BLaER1 treated with 17β-estradiol and CSF1 and Interleukin-3, amounts not matched to agents 10 nM and 100 nM (cell line): ENCODE results near the gene LCN2.
"Not testable (repeated sequence)": the region's sequence is repeated elsewhere in the genome, so short reads cannot be mapped to it uniquely, and the experiment has no call there.

ENCODE experiments used
- H3K27ac ChIP-seq, 11 experiments: shearing (Covaris generic); formaldehyde crosslinking; 2 replicates each; pipeline ENCODE4 v1.8.1; 2022
- H3K27me3 ChIP-seq, 11 experiments: shearing (Covaris generic); formaldehyde crosslinking; 2 replicates each; pipeline ENCODE4 v1.8.1; 2022
- H3K36me3 ChIP-seq, 11 experiments: shearing (Covaris generic); formaldehyde crosslinking; 2 replicates each; pipeline ENCODE4 v1.8.1; 2022
- H3K4me1 ChIP-seq, 10 experiments: shearing (Covaris generic); formaldehyde crosslinking; 2 replicates each; pipeline ENCODE4 v1.8.1; 2022
- H3K4me2 ChIP-seq, 11 experiments: shearing (Covaris generic); formaldehyde crosslinking; 2 replicates each; pipeline ENCODE4 v1.8.1; 2022
- H3K4me3 ChIP-seq, 10 experiments: shearing (Covaris generic); formaldehyde crosslinking; 2 replicates each; pipeline ENCODE4 v1.8.1; 2022
- H3K9ac ChIP-seq, 11 experiments: shearing (Covaris generic); formaldehyde crosslinking; 2 replicates each; pipeline ENCODE4 v1.8.1; 2022
- H3K9me3 ChIP-seq, 11 experiments: shearing (Covaris generic); formaldehyde crosslinking; replicated peaks in 1 of 11; 2 replicates each; pipeline ENCODE4 v1.8.1; 2022
- H4K20me1 ChIP-seq, 11 experiments: shearing (Covaris generic); formaldehyde crosslinking; 2 replicates each; pipeline ENCODE4 v1.8.1; 2022
- Cebpa-rat ChIP-seq, 11 experiments: shearing (Covaris generic); IDR thresholded peaks; 2 replicates each; pipeline ENCODE4 v1.8.1; 2022

LCN2 gene

DNA sequence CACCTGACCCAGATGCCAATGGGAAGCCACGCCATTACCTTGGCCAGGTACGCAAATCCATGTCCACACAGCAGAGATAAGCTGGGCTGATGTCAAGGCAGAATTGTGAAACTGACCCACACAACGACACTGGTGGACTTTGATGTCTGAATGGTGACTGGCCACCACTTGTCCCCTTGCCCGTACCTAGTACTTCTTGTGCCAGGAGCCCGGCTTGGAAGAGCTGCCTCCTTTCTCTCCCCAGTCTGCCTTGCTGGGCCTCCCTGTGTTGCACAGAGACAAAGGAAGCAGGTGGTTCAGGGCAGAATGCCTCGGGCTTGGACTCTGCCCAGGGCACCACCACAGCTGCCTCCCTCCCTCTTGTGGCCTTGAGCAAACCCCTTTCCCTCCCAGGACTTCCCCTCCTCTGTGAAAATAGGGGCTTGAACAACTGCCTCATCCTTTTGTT lies 45.1 kb upstream of the LCN2 start:
- no peak for TF ChIP-seq Cebpa-rat (IDR thresholded peaks at IDR 0.05)
- Histone ChIP-seq H3K36me3 (peaks cover 67 to 94% (median 82%) of the 10 kb centered on the region in 11 experiments), H3K27me3 (no peaks in the 10 kb centered on the region), H3K4me3 (peak overlapping the region in 2 of 10 experiments; percentile 11 to 45; a peak in 2 of 20 replicates), H3K4me1 (peaks cover 54 to 73% (median 55%) of the 10 kb centered on the region in 10 experiments), H3K9me3 (no peaks in the 10 kb centered on the region), H4K20me1 (peaks cover 41 to 100% (median 91%) of the 10 kb centered on the region in 11 experiments), H3K4me2 (peak overlapping the region; percentile 80 to 98 (median 91)), H3K27ac (peak overlapping the region in 8 of 11 experiments; percentile 41 to 88 (median 68); a peak in 17 of 22 replicates), H3K9ac (peak overlapping the region in 10 of 11 experiments; percentile 4 to 77 (median 46); a peak in 15 of 22 replicates)

DNA sequence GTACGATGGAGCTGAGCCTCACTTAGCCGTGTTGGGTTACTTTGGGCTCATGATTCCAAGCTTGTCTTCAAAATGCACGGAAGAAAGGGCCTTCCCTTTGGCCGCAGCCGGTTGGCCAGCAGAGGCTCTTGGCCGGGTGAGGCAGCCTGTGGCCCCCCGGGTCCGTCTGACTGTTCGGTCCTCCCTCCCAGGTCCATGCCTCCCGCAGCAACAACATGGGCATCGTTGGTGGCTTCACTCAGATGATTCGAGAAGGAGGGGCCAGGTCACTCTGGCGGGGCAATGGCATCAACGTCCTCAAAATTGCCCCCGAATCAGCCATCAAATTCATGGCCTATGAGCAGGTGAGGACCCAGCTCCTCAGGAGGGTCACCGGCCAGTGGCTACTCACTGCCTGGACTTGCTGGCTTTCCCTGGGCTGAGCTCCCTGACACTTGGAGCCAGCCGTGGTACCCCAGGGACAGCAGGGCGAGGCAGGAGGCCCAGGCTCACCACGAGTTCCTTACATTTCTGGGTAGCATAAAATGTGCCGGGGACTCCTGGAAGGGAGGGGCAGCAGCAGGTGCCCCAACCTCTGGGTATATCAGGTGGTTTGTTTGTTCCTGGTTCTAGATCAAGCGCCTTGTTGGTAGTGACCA lies 43.6 kb upstream of the LCN2 start:
- Histone ChIP-seq H3K9ac (no peak overlapping the region; a peak in 1 of 22 replicates), H3K4me1 (peaks cover 39 to 67% (median 40%) of the 10 kb centered on the region in 10 experiments), H4K20me1 (peaks cover 27 to 100% (median 82%) of the 10 kb centered on the region in 11 experiments), H3K4me3 (no peak overlapping the region), H3K9me3 (no peaks in the 10 kb centered on the region), H3K36me3 (peaks cover 76 to 100% (median 89%) of the 10 kb centered on the region in 11 experiments), H3K4me2 (no peak overlapping the region), H3K27ac (peak overlapping the region in 3 of 11 experiments; percentile 2 to 26 (median 10); a peak in 1 of 22 replicates), H3K27me3 (no peaks in the 10 kb centered on the region)
- TF ChIP-seq Cebpa-rat (IDR thresholded peaks at IDR 0.05), result no peak

DNA sequence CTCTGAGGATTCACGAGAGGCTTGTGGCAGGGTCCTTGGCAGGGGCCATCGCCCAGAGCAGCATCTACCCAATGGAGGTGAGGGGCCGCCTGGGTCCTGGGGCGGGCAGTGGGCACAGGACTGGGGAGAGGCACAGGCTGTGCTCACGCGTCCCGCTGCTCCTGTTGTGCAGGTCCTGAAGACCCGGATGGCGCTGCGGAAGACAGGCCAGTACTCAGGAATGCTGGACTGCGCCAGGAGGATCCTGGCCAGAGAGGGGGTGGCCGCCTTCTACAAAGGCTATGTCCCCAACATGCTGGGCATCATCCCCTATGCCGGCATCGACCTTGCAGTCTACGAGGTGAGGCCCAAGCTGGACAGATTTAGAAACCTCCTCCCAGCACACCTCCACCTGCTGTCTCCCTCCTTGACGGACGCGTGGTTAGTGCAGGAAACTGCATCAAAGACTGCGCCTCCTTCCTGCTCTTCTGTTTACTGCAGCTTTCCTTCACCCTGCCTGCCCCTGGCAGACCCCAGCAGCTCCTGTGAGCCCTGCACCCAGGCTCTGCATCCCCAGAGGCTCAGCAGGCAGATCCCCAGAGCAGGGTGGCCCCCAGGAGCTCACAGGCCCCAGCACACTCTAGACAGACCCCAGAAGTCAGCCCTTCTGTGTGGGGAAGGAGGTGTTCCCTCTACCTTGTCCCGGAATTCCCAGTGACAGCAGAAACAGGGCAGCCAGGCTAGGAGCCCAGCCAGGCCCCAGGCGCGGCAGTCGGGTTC lies 42.9 kb upstream of the LCN2 start:
- no peaks in the 10 kb centered on the region for H3K27me3 ChIP-seq
- H3K4me3 ChIP-seq, result no peak overlapping the region
- no peak for TF ChIP-seq Cebpa-rat (IDR thresholded peaks at IDR 0.05)
- H3K4me2 ChIP-seq, result no peak overlapping the region
- peaks cover 20 to 100% (median 75%) of the 10 kb centered on the region in 11 experiments; a peak in 21 of 22 replicates for H4K20me1 ChIP-seq
- 0 out of 22 replicates have a peak overlapping the region, but pooled peaks of 2 of the 11 experiments have one; percentile 2 to 10 for H3K27ac ChIP-seq
- H3K9ac ChIP-seq, result peak overlapping the region in 1 of 11 experiments; percentile 6; a peak in 3 of 22 replicates
- H3K9me3 ChIP-seq, result no peaks in the 10 kb centered on the region
- peaks cover 32 to 60% (median 33%) of the 10 kb centered on the region in 10 experiments for H3K4me1 ChIP-seq
- H3K36me3 ChIP-seq, result peaks cover 69 to 97% (median 84%) of the 10 kb centered on the region in 11 experiments

DNA sequence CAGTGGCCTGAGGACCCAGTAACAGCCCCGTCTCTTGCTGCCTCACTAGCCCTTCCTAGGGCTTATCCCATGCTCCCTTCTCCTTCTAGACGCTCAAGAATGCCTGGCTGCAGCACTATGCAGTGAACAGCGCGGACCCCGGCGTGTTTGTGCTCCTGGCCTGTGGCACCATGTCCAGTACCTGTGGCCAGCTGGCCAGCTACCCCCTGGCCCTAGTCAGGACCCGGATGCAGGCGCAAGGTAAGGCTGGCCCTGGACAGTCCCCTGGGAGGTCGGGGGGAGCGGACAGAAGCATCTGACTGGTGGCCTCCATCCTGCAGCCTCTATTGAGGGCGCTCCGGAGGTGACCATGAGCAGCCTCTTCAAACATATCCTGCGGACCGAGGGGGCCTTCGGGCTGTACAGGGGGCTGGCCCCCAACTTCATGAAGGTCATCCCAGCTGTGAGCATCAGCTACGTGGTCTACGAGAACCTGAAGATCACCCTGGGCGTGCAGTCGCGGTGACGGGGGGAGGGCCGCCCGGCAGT lies 42.2 kb upstream of the LCN2 start:
- peaks cover 26 to 54% (median 27%) of the 10 kb centered on the region in 10 experiments for H3K4me1 ChIP-seq
- no peak overlapping the region for H3K27ac ChIP-seq
- H3K4me2 ChIP-seq, result no peak overlapping the region
- no peak for TF ChIP-seq Cebpa-rat (IDR thresholded peaks at IDR 0.05)
- H3K36me3 ChIP-seq, result peaks cover 66 to 95% (median 80%) of the 10 kb centered on the region in 11 experiments
- peaks cover 16 to 96% (median 70%) of the 10 kb centered on the region in 11 experiments; a peak in 21 of 22 replicates for H4K20me1 ChIP-seq
- no peak overlapping the region for H3K9ac ChIP-seq
- H3K27me3 ChIP-seq, result no peaks in the 10 kb centered on the region
- no peaks in the 10 kb centered on the region for H3K9me3 ChIP-seq
- H3K4me3 ChIP-seq, result no peak overlapping the region

- peaks cover 19 to 47% (median 20%) of the 10 kb centered on the region in 10 experiments for H3K4me1 ChIP-seq
- no peak overlapping the region for H3K4me2 ChIP-seq
- H4K20me1 ChIP-seq, result peaks cover 9 to 89% (median 63%) of the 10 kb centered on the region in 11 experiments; a peak in 21 of 22 replicates
- H3K36me3 ChIP-seq, result peaks cover 60 to 95% (median 79%) of the 10 kb centered on the region in 11 experiments
- peak overlapping the region in 1 of 11 experiments; percentile 7; a peak in 1 of 22 replicates for H3K27ac ChIP-seq
- no peaks in the 10 kb centered on the region for H3K27me3 ChIP-seq
- TF ChIP-seq Cebpa-rat (IDR thresholded peaks at IDR 0.05), result no peak
- H3K4me3 ChIP-seq, result no peak overlapping the region
- H3K9me3 ChIP-seq, result no peaks in the 10 kb centered on the region
- H3K9ac ChIP-seq, result no peak overlapping the region
These were observed 41.6 kb upstream of the LCN2 start for GRCh38 chr9:128107468-128108268.

- no peak for TF ChIP-seq Cebpa-rat (IDR thresholded peaks at IDR 0.05)
- peak overlapping the region in 1 of 11 experiments; percentile 7; a peak in 1 of 22 replicates for H3K27ac ChIP-seq
- peaks cover 52 to 95% (median 76%) of the 10 kb centered on the region in 11 experiments for H3K36me3 ChIP-seq
These were observed 40.8 kb upstream of the LCN2 start for GRCh38 chr9:128108269-128109049.

GRCh38 chr9:128109050-128109709 lies 40.1 kb upstream of the LCN2 start:
- no peak overlapping the region for H3K4me2 ChIP-seq
- TF ChIP-seq Cebpa-rat (IDR thresholded peaks at IDR 0.05), result no peak
- no peaks in the 10 kb centered on the region for H3K9me3 ChIP-seq
- H3K9ac ChIP-seq, result no peak overlapping the region
- no peaks in the 10 kb centered on the region for H3K27me3 ChIP-seq
- peaks cover 6 to 76% (median 48%) of the 10 kb centered on the region in 11 experiments; a peak in 21 of 22 replicates for H4K20me1 ChIP-seq
- H3K27ac ChIP-seq, result no peak overlapping the region
- H3K4me3 ChIP-seq, result no peak overlapping the region
- H3K36me3 ChIP-seq, result peaks cover 45 to 95% (median 76%) of the 10 kb centered on the region in 11 experiments
- peaks cover 4 to 32% (median 6%) of the 10 kb centered on the region in 10 experiments for H3K4me1 ChIP-seq

More at GRCh38 chr9:128108269-128109049, 40.8 kb upstream of the LCN2 start:
- H4K20me1 ChIP-seq, result peaks cover 6 to 81% (median 55%) of the 10 kb centered on the region in 11 experiments; a peak in 21 of 22 replicates
- no peak overlapping the region for H3K9ac ChIP-seq
- H3K4me1 ChIP-seq, result peaks cover 11 to 39% (median 12%) of the 10 kb centered on the region in 10 experiments
- H3K4me3 ChIP-seq, result no peak overlapping the region
- H3K9me3 ChIP-seq, result no peaks in the 10 kb centered on the region
- H3K4me2 ChIP-seq, result no peak overlapping the region
- no peaks in the 10 kb centered on the region for H3K27me3 ChIP-seq

- not testable (repeated sequence) for H3K27ac ChIP-seq, H3K4me2 ChIP-seq, H3K9me3 ChIP-seq, H3K27me3 ChIP-seq, H3K4me3 ChIP-seq, H3K9ac ChIP-seq
- Histone ChIP-seq H3K4me1 (peaks cover 0 to 27% (median 18%) of the 10 kb centered on the region in 10 experiments; a peak in 15 of 20 replicates), H3K36me3 (peaks cover 20 to 83% (median 63%) of the 10 kb centered on the region in 11 experiments), H4K20me1 (peaks cover 2 to 60% (median 34%) of the 10 kb centered on the region in 11 experiments; a peak in 21 of 22 replicates)
These were observed 37.5 kb upstream of the LCN2 start for GRCh38 chr9:128111726-128112125.
